Lower leg skin (tissue), 3 donors: ENCODE data around the gene MLH3.

Experiments
- CTCF ChIP-seq, 3 donors: fragments of 450-650 bp; IDR thresholded peaks; one replicate each; pipeline ENCODE4 v1.5.1; 2016; ENCODE audit warnings: antibody characterized with exemption in 3 of 3, mild to moderate bottlenecking in 3 of 3, moderate library complexity in 2 of 3
- POLR2A ChIP-seq, 2 donors: fragments of 450-650 bp; IDR thresholded peaks; one replicate each; pipeline ENCODE4 v1.6.1; 2016 to 2017; ENCODE audit warnings: antibody characterized with exemption in 2 of 2, mild to moderate bottlenecking in 1 of 2, moderate library complexity in 1 of 2

DNA sequence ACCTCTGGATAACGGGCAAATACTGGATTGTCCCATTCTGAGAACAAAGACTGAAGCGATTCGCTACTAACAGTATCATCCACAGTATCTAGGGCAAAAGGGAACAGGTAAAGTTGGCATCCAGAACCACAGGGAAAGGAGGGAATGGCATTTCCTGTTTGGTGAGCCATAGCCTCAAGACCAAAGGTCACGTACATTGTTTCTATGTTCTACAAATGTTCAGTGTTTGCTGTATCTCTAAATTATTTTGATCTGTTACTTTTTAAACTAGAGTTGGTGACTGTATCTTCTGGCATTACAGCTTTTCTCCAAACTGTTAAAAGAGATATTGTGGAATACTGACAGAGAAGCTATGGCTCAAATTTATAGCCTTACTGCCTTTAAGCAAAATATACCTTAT is 9.7 kb downstream of the MLH3 start:
- TF ChIP-seq CTCF (IDR thresholded peaks at IDR 0.05) (no peak), POLR2A (IDR thresholded peaks at IDR 0.05) (no peak)
